Right hindlimb (tissue), 1 donor: ENCODE results near the gene CAMK1G.

ENCODE experiments used
- DNase-seq: peaks from one replicate; pipeline ENCODE4 v3.0.0-alpha.2; 2018

The CAMK1G gene

DNA sequence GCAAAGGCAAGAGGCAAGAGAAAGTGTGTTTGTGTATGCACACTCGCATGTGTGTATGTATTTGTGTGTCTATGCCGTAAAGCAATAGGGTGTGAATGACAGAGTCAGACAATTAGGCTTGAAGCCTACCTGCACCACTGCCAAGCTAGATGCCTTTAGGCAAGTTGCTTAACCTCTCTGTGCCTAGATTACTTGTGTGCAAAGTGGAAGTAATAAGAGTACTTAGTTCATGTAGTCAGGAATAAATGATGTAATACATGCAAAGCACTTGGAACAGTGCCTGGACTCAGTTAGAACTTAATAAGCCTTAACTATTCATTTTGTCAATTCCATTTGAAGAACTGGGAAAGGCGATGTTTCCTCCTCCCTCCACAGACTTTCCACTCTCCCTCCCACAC, 37.0 kb downstream of the CAMK1G start:
- DNase-seq = no peak

DNA sequence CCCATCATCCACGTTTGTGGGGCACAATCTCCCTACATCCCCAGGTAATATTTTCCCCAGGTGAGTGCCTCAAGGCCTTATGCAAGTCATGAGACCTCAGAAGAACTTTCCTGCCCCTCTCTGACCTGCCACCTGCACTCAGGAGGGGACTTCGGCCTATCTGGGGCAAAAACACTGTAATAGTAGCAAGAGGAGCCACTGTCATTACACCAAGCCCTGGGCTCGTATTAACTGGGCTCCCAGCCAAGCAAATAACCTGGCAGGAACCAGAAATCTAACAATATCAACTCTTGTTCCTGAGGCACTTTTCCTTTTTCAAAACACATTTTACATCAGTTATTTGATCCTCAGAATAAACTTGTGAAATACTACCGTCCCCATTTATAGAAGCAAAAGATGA, 37.8 kb downstream of the CAMK1G start:
- DNase-seq = no peak

GRCh38 chr1:209621741-209622655, 38.5 kb downstream of the CAMK1G start:
- DNase-seq = no peak

GRCh38 chr1:209622841-209623829, 39.6 kb downstream of the CAMK1G start:
- DNase-seq = no peak

- no peak for DNase-seq
Measured at GRCh38 chr1:209624558-209625549, 41.3 kb downstream of the CAMK1G start.

GRCh38 chr1:209625791-209626285, 42.3 kb downstream of the CAMK1G start:
- DNase-seq = peak; percentile 49

DNA sequence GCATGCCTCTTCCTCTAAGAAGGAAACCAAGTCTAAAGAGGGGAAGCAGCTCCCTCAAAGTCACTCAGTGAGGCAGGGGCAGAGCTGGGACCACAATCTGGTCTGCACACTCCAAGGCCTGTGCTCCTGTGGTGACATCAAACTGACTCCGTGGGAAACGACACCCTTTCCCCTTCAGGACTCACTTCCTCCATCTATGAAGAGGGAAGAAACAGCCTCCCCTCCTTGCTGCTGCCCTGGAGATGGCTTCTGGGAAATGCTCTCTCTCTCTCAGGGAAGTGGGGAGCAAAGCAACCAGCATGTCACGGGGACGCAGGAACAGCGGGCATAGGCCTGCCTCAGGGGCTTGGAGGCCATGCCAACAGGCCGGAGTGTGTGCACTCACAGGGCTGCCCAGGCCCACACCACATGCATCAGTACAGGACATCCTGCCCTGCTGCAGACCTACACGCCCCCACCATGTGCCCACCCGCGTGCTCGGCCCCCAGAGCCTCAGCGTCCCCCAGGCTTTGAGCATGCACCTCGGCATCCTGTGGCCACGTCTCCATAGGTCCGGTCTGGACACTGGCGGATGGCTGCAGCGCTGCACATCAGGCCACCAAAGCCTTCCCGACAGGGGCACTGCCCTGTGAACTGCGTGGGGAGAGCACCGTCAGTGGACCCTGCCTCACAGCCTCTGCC, 43.0 kb downstream of the CAMK1G start:
- DNase-seq = no peak

DNA sequence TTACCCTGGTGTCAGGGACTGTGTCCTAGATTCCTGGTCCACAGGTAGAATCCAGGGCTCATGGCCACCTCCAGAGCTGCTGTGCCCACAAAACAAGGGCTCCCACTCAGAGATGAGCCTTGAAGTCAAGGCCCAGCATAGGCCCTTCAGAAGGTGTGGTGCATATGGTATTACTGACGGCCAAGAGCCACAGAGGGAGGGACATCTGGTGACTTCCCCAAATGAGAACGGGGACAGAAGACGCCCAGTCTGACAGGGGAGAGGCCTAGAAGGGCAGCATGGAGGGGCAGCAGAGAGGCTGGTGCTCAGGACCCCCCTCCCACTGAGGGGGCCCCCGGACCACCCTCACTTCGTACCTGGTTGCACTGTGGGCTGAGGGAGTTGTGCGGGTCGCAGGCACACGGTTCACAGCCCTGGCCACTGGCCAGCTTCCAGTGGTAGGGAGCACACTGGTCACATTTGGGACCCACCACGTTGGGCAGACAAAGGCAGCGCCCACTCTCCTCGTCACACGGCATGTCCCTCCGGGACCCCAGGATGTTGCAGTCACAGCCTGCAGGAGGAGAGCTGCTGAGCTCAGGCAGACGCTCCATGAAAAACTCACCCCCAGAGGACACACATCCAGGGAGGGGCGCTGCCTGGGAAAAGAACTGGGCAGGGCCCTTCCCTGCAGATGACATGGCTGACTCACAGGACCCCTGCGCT, 43.7 kb downstream of the CAMK1G start:
- no peak for DNase-seq

DNA sequence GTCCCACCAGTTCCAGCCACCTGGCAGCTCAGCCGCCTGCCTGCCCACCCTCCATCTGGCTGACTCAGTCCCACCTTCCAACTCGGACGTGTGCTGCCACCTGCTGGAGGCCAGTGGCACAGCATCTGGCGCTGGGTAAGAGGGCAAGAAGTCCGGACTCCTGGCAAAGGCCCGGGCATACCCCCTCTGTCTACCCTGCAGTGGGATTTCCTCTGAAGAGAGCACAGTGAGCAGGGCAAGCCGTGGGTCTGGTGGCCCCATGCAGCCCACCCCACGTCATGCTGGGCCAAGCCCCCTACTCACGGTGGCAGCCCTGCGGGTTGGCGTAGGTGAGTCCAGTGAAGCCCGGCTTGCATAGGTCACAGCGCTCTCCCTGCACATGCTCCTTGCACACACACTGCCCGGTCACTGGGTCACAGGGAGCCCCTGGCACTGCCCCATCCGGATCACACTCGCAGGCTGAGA, 44.2 kb downstream of the CAMK1G start:
- peak; percentile 86 for DNase-seq

DNA sequence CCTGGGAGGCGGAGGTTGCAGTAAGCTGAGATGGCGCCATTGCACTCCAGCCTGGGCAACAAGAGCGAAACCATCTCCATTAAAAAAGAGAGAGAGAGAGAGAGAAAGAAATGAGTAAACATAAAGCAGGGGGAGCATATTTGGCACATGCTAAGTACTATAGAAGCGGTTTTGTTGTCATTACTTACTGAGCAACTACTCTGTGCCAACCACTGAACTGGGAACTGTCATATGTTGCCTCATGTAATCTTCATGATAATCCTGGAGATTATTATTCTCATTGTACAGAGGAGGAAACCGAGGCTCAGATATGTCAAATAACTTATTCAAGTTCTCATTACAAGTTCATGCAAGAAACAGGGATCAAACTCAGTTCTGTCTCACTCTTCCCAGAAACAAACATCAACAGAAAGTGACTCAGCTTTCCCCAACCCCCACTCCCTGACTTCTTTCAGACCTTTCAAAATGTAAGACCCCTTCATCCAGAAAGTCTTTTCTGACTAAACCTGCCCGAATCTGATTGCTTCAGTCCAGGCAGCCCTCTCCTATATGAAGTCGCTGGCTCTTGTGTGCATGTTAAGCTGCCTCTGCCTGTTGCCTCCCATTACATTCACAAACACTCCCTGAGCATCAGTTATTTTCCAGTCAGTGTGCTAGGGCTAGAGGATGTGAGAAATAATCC, 45.2 kb downstream of the CAMK1G start:
- no peak for DNase-seq

DNA sequence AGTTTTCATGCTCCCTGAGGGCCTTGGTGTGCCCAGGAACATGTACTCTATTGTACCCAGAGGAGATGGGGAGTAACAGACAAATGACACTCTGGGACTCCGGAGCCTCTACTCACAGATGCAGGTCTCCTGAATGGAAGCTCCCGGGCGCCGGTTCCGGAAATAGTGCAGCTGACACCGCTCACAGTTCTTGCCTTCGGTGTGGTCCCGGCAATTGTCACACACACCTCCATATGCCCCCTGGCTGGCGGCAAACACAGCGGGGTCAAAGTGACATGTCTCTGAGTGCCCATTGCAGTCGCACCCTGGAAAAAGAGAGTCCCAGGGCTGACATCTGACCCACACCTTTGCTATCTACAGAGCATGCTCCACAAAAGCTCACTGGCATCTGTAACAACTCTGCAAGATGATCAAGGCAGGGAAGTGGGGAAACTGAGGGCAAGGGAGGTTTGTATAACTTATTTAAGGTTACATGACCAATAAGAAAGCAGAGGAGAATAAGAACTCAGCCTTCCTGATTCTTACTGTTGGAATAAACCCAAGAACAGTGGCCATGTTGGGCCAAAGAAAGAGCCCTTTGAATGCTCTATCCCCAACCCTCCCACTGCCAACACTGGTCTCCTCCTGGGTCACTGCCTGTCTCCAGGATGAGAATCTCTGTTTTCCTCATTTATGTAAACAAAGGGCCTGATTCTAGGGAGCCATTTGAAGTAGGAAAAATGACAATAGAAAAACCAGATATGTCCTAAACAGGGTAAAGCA, 46.3 kb downstream of the CAMK1G start:
- DNase-seq = no peak

DNA sequence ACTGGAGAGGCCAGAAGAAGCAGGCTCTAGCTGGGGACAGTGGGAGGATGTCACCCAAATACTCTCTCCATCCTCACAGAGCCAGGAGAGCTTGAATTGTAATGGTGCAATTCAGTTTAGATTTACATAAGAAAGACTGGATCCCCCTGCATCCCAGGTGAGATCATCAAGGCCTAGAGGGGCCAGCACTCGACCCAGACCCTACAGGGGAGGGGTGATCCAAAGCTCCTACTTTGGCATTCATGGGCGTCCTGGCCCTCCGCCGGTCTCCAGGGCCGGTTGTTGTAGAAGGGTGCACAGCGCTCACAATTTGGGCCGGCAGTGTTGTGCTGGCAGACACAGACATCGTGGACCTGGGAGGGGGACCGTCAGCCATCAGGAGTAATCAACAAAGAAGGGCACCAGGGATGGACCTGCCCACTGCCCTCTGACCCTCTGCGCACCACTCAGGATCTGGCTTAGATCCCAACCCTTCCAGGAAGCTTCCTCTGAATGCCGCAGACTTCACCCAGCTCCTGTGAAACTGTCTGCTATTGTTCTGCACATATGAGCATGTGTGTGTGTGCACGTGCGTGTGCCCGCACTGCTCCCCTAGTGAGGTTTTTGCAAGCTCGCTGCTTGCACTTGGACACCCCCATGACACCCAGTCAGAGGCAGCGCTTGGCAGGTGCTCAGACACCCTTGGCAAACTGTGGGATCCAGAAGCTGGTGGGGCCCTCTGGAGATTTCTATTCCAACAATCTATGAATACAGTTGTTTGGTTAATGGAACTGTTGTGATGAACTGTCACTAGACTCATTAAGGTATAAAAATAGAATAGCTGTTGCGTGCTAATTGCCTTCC, 47.1 kb downstream of the CAMK1G start:
- DNase-seq = no peak

DNA sequence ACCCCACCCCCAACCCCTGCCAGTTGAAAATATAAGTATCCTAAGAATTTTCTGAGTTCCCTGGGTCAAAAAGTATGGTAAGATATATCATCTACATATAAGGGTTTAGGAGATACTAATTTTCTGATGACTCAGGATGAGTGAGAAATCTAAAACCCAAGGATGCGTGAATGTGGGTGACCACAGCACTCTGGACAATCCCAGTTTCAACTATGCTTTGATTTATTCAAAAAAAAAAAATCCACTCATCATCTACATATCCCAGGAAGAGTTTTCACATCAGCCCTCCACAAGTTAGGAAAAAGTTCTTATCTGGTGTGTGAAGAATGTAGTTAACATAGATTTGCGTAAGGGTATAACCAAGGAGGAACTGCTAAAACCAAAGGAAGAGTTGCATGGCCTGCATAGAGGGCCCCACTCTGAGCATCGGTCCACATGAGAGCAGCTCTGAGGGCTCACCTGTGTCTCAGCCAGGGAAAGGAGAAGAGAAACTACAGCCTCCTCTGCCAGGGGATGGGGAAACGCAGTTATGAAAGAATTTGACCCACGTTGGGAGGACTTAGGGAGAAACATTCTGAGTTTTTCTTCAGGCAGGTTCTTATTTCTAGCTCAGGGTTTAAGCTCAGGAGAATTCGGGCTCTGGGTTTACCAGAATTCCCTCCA, 50.0 kb downstream of the CAMK1G start:
- DNase-seq = no peak

- DNase-seq = no peak
Measured at GRCh38 chr1:209634005-209634737, 50.7 kb downstream of the CAMK1G start.

- DNase-seq = no peak
Measured at GRCh38 chr1:209635850-209636249, 52.3 kb downstream of the CAMK1G start.

GRCh38 chr1:209641832-209642172, 58.3 kb downstream of the CAMK1G start:
- DNase-seq = peak; percentile 89

DNA sequence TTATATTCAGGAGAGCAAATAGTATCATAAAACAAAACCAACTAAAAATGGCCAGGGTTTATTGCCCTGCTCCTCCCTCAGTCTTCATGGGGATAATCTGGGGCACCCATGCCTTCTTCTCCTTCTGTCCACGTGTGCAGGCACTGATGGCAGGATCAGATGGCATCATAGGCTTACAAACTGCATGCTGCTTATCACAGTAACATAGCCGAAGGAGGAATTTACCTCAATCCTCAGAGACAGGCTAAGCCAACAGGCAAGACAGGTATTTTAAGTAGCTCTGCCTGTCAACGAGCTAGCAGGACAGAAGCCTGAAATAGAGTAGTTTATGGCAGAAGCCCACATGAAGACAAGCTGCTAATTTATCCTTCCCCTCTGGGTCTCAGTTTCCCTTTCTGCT, 59.3 kb downstream of the CAMK1G start:
- DNase-seq = no peak
